ENCODE results near the gene TMEM72. TPM values are rescaled to one million over a fixed set of nuclear protein-coding genes. Genes with fewer than 3 reads are reported as not detected.
A peak's percentile ranks its signal among the peaks of the same experiment; 100 is the strongest.

The TMEM72 gene
- total RNA-seq, 3 donors from 2014 or later: 14.9 to 40.6 (median 17.4) TPM

DNA sequence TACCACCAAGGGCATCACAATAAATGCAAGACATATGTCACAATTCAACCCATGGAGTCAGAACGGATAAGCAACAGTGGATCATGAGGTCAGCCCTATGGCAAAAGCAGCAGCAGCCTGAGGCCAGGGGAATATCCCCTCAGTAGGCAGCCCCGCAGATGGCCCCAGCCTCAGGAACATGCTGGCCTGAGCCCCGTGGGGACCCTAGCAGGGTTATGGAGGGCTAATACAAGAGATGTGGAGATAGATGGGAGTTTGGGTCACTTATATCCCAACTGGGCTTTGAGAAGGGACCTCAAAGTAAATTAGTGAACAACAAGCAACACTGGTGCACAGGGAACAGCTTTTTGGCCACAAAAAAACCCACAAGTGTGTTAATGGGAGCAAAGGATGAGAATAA, 9.1 kb downstream of the TMEM72 start:
- no peak for ATAC-seq
- no peak for TF ChIP-seq CTCF (IDR thresholded peaks at IDR 0.05)
- no peaks in the 10 kb centered on the region for H3K36me3 ChIP-seq (ENCODE audit: low read depth)
- no peaks in the 10 kb centered on the region for H3K9me3 ChIP-seq
- no peak overlapping the region for H3K4me3 ChIP-seq
- no peaks in the 10 kb centered on the region for H3K4me1 ChIP-seq (ENCODE audit: low read depth)
- DNase-seq: no peak
- intact Hi-C loops (cut with DNase I, micrococcal nuclease): no loop called here

GRCh38 chr10:44921061-44921460, 9.9 kb downstream of the TMEM72 start:
- DNase-seq: no peak
- intact Hi-C loops (cut with DNase I, micrococcal nuclease): no loop called here
- peak; percentile 7 for ATAC-seq
- Histone ChIP-seq H3K4me1 (ENCODE audit: low read depth) (no peaks in the 10 kb centered on the region), H3K9me3 (no peaks in the 10 kb centered on the region), H3K4me3 (no peak overlapping the region), H3K36me3 (ENCODE audit: low read depth) (no peaks in the 10 kb centered on the region)
- no peak for TF ChIP-seq CTCF (IDR thresholded peaks at IDR 0.05)

DNA sequence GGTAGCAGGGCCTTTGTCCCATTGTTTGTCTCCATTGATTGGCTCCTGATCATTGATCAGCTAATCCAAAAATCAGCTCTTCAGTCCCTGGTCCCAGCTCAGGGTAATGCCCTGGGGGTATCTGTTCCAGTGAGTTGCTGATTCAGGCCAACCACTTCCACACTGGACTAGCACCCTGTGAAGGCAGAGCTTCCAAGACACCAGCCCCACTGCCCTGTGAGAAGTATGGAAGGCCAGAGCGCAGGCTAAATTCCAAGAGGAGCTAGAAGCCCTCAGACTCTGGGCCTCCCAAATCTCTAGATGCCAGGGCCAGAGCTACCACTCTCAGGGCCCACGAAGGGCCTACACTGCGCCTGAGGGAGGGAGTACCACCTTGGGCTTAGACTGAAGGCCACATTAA, 10.4 kb downstream of the TMEM72 start:
- no peak for ATAC-seq
- intact Hi-C loops (cut with DNase I, micrococcal nuclease): no loop called here
- Histone ChIP-seq H3K4me3 (no peak overlapping the region), H3K9me3 (no peaks in the 10 kb centered on the region), H3K4me1 (ENCODE audit: low read depth) (no peaks in the 10 kb centered on the region), H3K36me3 (ENCODE audit: low read depth) (no peaks in the 10 kb centered on the region)
- TF ChIP-seq CTCF (IDR thresholded peaks at IDR 0.05): no peak
- DNase-seq: no peak

GRCh38 chr10:44922021-44922420, 10.9 kb downstream of the TMEM72 start:
- intact Hi-C loops (cut with DNase I, micrococcal nuclease): no loop called here
- H3K4me1 ChIP-seq (ENCODE audit: low read depth): no peaks in the 10 kb centered on the region
- no peaks in the 10 kb centered on the region for H3K36me3 ChIP-seq (ENCODE audit: low read depth)
- no peak for TF ChIP-seq CTCF (IDR thresholded peaks at IDR 0.05)
- no peak for DNase-seq
- ATAC-seq: no peak
- no peak overlapping the region for H3K4me3 ChIP-seq
- no peaks in the 10 kb centered on the region for H3K9me3 ChIP-seq

DNA sequence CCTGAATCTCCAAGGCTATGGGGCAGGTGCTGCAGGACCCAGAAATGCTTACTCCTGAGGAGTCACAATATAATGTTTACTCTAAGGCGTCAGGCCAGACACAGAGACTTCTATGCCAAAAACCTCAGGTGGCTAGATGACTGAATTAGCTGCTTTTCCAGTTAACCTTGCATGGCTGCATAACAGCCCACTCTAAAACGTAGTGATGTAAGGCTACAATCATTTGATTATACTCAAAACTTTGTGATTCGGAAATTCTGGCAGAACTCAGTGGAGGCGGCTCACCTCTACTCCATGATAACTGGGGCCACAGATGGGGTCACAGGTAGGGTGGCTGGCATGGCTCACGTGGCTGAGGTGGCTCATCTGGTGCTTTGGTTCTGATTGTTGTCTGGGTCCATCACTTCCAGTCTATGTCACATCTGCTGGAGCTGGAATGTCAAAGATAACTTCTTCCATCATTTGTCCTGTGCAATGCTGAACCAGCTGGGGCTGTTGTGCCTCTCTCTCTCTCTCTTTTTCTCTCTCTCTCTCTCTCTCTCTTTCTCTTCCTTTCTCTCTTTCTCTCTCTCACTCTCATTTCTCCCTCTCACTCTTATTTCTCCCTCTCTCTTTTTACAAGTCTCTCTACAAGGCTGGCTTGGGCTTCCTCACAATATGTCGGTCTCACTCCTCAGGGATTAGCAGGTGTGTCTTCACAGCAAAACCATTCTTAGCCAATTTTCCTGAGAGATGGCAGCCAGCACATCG, 11.8 kb downstream of the TMEM72 start:
- DNase-seq: no peak
- no peak for TF ChIP-seq CTCF (IDR thresholded peaks at IDR 0.05)
- no peak for ATAC-seq
- no peaks in the 10 kb centered on the region for H3K36me3 ChIP-seq (ENCODE audit: low read depth)
- H3K4me3 ChIP-seq: no peak overlapping the region
- H3K4me1 ChIP-seq (ENCODE audit: low read depth): no peaks in the 10 kb centered on the region
- H3K9me3 ChIP-seq: no peaks in the 10 kb centered on the region
- intact Hi-C loops (cut with DNase I, micrococcal nuclease): no loop called here

DNA sequence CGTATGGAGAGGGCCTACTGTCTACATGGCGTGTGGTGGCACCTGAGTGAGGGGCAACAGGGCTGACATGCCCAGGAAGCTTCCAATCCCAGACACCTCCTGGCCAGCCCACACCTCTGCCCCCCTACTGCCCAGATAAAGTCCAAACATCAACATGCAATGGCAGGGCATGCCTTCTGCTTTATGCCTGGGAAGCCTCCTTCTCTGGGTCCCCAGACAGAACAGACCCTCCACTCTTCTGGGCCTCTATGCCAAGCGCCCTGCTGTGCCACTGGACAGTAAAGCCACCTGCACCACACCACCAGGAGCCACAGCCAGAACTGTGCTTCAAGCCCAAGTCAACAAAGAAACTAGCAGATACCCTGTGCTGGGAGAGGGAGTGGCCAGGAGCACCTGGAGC, 12.5 kb downstream of the TMEM72 start:
- TF ChIP-seq CTCF (IDR thresholded peaks at IDR 0.05): no peak
- DNase-seq (no peak), ATAC-seq (no peak)
- H3K36me3 ChIP-seq (ENCODE audit: low read depth): no peaks in the 10 kb centered on the region
- intact Hi-C loops (cut with DNase I, micrococcal nuclease): no loop called here
- no peak overlapping the region for H3K4me3 ChIP-seq
- no peaks in the 10 kb centered on the region for H3K9me3 ChIP-seq
- H3K4me1 ChIP-seq (ENCODE audit: low read depth): no peaks in the 10 kb centered on the region
